ENCODE data around the gene MKNK2.

Gene MKNK2

DNA sequence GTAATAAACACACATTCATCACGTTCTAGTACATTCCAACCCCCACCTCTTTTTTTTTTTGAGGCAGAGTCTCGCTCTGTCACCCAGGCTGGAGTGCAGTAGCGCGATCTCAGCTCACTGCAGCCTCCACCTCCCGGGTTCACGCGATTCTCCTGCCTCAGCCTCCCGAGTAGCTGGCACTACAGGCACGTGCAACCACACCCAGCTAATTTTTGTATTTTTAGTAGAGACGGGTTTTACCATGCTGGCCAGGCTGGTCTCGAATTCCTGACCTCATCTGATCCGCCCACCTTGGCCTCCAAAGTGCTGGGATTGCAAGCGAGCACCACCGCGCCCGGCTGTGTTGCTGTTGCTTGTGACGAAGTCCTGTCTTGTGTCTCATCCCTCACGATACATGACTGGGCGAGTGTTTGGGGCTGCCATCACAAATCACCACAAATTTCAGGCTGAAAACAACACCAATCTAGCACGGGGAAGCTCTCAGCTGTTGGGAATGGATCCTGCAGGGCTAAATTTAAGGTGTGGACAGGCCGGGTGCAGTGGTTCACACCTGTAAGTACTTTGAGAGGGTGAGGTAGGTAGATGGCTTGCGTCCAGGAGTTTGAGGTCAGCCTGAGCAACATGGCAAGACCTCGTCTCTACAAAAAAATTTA lies 29.4 kb upstream of the MKNK2 start:
- no peak for DNase-seq (ENCODE audit: low read depth, low spot score)

DNA sequence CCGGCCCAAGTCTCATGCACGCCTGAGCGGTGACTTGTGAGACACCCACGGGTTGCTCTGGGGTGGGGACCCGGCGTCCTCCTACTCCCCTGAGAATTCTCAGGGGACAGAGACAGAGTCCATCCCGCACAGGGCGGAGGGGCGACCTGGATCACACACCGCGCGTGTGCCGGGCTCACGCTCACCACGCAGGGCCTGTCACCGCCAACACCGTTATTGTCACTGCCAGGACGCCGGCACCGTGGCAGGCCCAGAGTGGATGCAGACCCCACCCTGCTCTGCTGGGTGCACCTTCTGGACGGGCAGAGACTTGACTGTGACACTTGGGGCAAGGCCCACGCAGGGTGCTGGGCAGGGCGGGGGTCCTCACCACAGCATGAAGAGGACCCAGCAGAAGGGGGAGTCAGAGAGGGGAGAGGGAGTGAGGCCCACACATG lies 28.8 kb upstream of the MKNK2 start:
- DNase-seq (ENCODE audit: low read depth, low spot score) = no peak

DNA sequence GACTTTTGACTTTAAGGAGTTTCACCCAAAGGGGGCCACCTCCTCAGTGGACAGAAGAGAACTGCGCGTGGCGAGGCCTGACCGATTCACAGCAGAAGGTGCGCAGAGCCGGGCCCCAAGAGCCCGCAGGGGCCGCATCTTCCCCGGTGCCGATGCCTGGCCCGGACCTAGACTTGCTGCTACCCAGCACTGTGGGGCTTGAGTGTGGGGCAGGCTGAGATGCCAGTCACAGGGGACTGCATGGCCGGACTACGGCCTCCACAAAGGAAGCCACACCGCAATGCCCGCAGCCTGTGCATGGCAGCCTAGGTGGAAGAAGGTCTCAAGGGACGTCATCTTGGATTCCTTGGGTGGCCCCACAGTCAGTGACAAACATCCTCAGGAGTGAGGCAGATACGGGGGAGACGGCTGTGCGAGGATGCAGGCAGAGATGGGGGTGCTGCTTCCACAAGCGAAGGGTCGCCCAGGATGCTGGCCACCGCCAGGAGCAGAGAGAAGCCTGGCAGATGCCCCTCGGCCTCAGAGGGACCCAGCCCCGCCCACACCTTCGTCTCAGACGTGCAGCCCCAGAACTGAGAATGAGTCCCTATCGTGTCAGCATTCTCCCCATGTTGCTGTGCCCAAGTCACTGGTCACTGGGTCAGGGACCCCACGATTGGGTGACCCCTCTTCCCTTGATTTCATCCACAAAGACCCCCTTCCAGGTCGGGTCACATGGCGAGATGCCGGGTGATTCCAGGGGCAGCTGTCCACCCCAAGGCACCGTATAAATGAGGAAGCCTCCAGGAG lies 28.2 kb upstream of the MKNK2 start:
- no peak for DNase-seq (ENCODE audit: low read depth, low spot score)

- no peak for DNase-seq (ENCODE audit: low read depth, low spot score)
Observed at GRCh38 chr19:2077833-2078619, 27.0 kb upstream of the MKNK2 start.

GRCh38 chr19:2077398-2077797 lies 26.4 kb upstream of the MKNK2 start:
- no peak for DNase-seq (ENCODE audit: low read depth, low spot score)

DNA sequence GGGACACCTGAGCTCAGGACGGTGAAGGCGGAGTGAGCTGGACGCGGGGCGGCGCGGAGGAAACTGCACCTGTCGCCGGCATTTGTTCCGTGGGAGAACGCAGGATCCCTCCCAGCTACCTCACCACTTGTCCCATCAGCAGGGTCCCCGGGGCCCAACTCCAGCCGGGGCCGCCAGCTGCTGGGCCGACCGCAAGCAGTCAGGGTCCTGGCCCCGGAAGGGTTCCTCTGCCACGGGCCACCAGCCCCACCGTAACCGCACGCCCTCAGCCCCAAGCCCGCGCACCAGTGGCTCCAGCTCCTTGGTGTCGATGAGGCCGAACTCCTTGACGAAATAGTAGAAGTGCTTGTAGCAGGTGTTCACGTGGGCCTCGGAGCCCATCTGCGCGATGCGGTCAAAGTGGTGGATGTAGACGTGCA lies 25.5 kb upstream of the MKNK2 start:
- no peak for DNase-seq (ENCODE audit: low read depth, low spot score)

GRCh38 chr19:2072757-2073551 lies 21.9 kb upstream of the MKNK2 start:
- DNase-seq (ENCODE audit: low read depth, low spot score) = no peak

DNA sequence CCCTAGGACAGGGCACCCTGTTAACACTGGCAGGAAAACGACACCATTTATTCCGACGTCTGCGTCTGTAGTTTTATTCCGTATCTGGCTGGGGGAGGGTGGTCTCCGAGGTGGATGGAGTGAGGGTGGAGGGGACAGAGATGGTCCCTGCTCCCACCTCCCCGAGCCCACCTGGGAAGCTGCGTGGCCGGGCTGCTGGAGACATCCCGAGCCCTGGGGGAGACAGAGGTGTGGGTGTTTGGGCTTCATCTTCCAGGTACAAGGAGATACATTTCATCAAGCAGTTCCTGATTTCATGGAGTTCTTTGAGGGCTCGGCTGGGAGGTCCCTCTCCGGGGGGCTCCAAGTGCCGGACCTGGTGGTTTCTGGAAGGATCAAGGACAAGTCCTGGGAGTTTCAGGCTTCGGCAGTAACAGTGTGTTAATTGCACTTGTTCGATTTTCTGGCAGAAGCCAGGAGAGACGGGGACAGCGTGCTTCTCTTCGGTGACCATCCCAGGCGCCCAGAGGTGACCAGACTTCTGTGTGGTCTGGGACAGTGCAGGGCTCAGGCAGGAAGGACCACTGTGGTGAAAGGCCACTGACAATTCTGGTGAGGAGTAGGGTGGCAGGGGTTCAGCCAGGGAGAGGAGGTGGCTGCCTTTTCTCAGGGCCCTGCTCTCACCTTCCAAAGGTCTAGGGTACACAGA lies 20.1 kb upstream of the MKNK2 start:
- no peak for DNase-seq (ENCODE audit: low read depth, low spot score)

DNA sequence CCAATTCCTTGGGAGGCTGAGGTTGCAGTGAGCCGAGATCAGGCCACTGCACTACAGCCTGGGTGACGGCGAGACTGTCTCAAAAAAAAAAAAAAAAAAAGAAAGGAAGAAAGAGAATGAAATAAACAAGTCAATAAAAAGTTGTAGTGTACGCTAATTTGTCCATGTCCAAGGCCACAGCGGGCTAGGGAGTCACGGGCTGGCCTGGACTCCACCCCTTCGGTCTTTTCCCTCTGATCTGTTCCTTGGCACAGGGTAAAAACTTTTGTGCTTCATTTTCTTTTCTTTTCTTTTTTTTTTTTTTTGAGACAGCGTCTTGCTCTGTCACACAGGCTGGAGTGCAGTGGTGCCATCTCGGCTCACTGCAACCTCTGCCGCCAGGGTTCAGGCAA lies 19.4 kb upstream of the MKNK2 start:
- no peak for DNase-seq (ENCODE audit: low read depth, low spot score)

DNA sequence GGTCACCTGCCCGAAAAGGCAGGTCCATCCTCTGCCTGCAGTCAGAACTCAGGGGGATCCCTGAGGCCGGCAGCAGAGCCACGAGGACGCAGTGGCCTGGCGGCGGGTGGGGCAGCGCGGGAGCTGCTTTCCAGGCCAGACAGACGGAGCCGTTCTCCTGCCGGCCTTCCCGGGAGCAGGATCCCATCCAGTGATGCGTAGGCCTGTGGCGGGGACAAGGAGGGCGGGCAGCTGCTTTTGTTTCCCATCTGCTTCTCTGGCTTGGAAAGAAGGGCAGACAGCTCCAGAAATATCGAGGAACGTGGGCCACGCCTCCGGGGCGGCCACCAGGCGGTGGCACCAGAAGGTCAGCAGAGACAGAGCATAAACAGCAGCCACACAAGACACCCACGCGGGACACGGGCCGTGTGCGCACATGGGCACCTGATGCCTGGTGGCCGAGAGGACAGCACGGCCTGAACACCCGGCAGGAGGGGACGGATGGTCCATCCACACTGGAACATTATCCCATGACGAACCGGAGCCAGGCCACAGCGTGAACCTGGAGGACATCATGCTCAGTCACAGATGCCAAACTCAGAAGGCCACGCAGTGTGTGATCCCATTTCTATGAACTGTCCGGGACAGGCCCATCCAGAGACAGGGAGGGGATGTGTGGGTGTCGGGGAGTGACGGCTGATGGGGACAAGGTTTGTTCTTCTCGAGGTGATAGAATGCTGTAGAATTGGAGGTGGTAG lies 13.9 kb upstream of the MKNK2 start:
- no peak for DNase-seq (ENCODE audit: low read depth, low spot score)

GRCh38 chr19:2064395-2064787 lies 13.3 kb upstream of the MKNK2 start:
- no peak for DNase-seq (ENCODE audit: low read depth, low spot score)

- no peak for DNase-seq (ENCODE audit: low read depth, low spot score)
Observed at GRCh38 chr19:2063824-2064223, 12.8 kb upstream of the MKNK2 start.

- DNase-seq (ENCODE audit: low read depth, low spot score) = no peak
Observed at GRCh38 chr19:2062770-2063169, 11.7 kb upstream of the MKNK2 start.

DNA sequence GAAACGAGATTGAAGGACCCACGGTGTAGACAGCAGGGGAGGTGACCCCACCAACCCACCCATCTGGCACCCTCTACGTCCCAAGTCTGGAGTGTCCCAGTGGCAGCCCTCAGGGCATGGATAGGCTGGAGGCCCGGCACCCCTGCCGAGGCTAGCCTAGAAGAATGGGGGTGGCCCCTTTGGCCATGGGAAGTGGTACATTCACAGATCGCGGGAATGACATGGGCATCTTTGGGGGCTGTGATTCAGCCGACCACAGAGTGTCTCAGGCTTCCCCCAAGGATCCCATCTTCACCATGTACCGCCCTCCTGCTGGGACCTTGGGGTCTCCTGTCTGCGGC lies 11.3 kb upstream of the MKNK2 start:
- no peak for DNase-seq (ENCODE audit: low read depth, low spot score)

GRCh38 chr19:2061495-2062388 lies 10.7 kb upstream of the MKNK2 start:
- peak; percentile 100 for DNase-seq (ENCODE audit: low read depth, low spot score)

DNA sequence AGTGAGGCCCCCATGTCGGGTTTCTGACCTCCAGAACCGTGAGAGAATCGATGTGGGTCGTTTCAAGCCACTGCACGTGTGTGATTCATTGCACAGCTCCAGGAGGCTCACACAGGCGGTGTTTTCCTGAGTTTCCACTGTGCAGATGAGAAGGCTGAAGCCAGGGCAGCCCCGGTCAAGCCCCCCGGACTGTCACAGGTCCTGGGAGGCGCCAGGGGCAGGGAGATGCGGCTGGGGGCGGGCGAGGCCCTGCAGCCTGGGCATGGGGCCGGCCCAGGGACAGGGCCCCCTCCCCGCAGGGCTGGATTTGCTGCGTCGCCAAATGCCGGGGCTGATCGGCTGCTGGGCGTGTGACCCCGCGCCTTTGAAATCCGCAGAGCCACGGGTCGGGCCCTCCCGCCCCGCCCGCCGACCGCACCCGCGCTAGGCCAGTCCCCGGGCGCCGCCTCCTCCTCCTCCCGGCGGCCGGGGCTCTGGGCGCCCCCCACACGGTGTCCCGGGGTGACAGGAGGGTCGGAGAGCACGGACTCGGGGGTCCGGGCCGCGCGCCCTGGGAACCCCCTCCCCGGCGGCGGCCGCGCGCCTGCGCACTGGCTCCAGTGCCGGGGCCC lies 9.9 kb upstream of the MKNK2 start:
- DNase-seq (ENCODE audit: low read depth, low spot score) = no peak

DNA sequence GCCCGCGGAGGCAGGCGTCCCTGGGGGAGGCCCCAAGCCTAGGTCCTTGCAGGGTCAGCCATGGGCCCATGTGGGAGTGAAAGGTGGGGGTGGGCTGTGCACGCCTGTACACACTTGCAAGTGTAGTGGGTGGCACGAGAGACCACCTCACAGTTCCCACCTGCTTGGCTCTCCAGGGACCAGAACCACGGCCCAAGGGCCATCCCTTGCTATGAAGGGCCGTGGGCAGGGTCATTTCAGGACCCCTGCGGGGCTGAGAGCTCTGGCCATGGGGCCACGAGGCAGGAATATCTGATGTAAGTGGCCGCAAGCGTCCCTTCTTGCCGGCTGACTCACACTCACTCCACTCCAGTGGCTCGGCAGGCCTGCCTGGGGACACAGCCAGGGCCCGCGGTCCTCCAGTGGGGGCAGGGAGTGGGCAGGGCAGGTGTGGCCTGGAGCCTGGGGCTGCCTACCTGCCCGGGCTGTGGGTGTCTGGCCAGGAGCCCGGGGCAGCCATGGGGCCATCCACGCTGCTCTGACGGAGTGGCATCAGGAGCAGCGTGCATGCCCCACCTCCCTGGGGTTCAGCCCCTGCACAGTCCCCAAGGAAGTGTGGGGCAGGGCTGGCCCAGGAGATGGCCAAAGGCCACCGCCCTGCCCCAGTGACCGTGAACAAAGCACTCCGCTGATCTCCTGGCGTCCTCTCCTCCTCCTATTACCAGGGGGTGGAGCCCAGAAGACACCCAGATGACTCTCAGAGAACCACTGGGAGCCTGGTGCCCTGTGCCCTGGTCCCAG lies 8.6 kb upstream of the MKNK2 start:
- DNase-seq (ENCODE audit: low read depth, low spot score) = peak; percentile 82
